Measurements from ENCODE around the gene RANBP17. TPM values are rescaled to one million over a fixed set of nuclear protein-coding genes. Genes with fewer than 3 reads are reported as not detected.

The RANBP17 gene
- total RNA-seq, 1 donor from 2014 or later: 79.9 TPM

GRCh38 chr5:170843870-170844269 lies 17.9 kb upstream of the RANBP17 start:
- Histone ChIP-seq H3K9ac (ENCODE audit: low read depth in 1 of 3, low read length in 3 of 3) (no peak overlapping the region), H3K27me3 (ENCODE audit: control insufficient read depth in 3 of 3, insufficient read depth in 3 of 3, low read length in 3 of 3) (no peaks in the 10 kb centered on the region), H3K27ac (ENCODE audit: low read depth, low read length) (no peak overlapping the region), H3K9me3 (ENCODE audit: control insufficient read depth in 3 of 3, low read length in 3 of 3) (no peaks in the 10 kb centered on the region), H3K4me1 (ENCODE audit: control insufficient read depth in 3 of 3, insufficient read depth in 3 of 3, low read length in 3 of 3) (no peaks in the 10 kb centered on the region), H3K36me3 (ENCODE audit: control insufficient read depth in 3 of 3, insufficient read depth in 3 of 3, low read length in 3 of 3) (no peaks in the 10 kb centered on the region), H3K4me3 (ENCODE audit: low read length in 3 of 3) (no peak overlapping the region)

GRCh38 chr5:170844651-170845050 lies 17.2 kb upstream of the RANBP17 start:
- Histone ChIP-seq H3K27ac (ENCODE audit: low read depth, low read length) (no peak overlapping the region), H3K27me3 (ENCODE audit: control insufficient read depth in 3 of 3, insufficient read depth in 3 of 3, low read length in 3 of 3) (no peaks in the 10 kb centered on the region), H3K4me1 (ENCODE audit: control insufficient read depth in 3 of 3, insufficient read depth in 3 of 3, low read length in 3 of 3) (no peaks in the 10 kb centered on the region)

GRCh38 chr5:170846416-170846815 lies 15.4 kb upstream of the RANBP17 start:
- no peak overlapping the region for H3K9ac ChIP-seq (ENCODE audit: low read depth in 1 of 3, low read length in 3 of 3)
- H3K4me3 ChIP-seq (ENCODE audit: low read length in 3 of 3): no peak overlapping the region
- no peaks in the 10 kb centered on the region for H3K9me3 ChIP-seq (ENCODE audit: control insufficient read depth in 3 of 3, low read length in 3 of 3)
- H3K27ac ChIP-seq (ENCODE audit: low read depth, low read length): no peak overlapping the region
- H3K36me3 ChIP-seq (ENCODE audit: control insufficient read depth in 3 of 3, insufficient read depth in 3 of 3, low read length in 3 of 3): no peaks in the 10 kb centered on the region
- H3K4me1 ChIP-seq (ENCODE audit: control insufficient read depth in 3 of 3, insufficient read depth in 3 of 3, low read length in 3 of 3): no peaks in the 10 kb centered on the region
- no peaks in the 10 kb centered on the region for H3K27me3 ChIP-seq (ENCODE audit: control insufficient read depth in 3 of 3, insufficient read depth in 3 of 3, low read length in 3 of 3)

More at GRCh38 chr5:170844651-170845050, 17.2 kb upstream of the RANBP17 start:
- Histone ChIP-seq H3K9ac (ENCODE audit: low read depth in 1 of 3, low read length in 3 of 3) (no peak overlapping the region), H3K36me3 (ENCODE audit: control insufficient read depth in 3 of 3, insufficient read depth in 3 of 3, low read length in 3 of 3) (no peaks in the 10 kb centered on the region), H3K4me3 (ENCODE audit: low read length in 3 of 3) (no peak overlapping the region), H3K9me3 (ENCODE audit: control insufficient read depth in 3 of 3, low read length in 3 of 3) (no peaks in the 10 kb centered on the region)

- Histone ChIP-seq H3K27ac (ENCODE audit: low read depth, low read length) (no peak overlapping the region), H3K9me3 (ENCODE audit: control insufficient read depth in 3 of 3, low read length in 3 of 3) (no peaks in the 10 kb centered on the region), H3K36me3 (ENCODE audit: control insufficient read depth in 3 of 3, insufficient read depth in 3 of 3, low read length in 3 of 3) (no peaks in the 10 kb centered on the region), H3K27me3 (ENCODE audit: control insufficient read depth in 3 of 3, insufficient read depth in 3 of 3, low read length in 3 of 3) (no peaks in the 10 kb centered on the region), H3K9ac (ENCODE audit: low read depth in 1 of 3, low read length in 3 of 3) (no peak overlapping the region), H3K4me3 (ENCODE audit: low read length in 3 of 3) (no peak overlapping the region), H3K4me1 (ENCODE audit: control insufficient read depth in 3 of 3, insufficient read depth in 3 of 3, low read length in 3 of 3) (no peaks in the 10 kb centered on the region)
Observed at GRCh38 chr5:170846846-170847245, 15.0 kb upstream of the RANBP17 start.

GRCh38 chr5:170848033-170848432 lies 13.8 kb upstream of the RANBP17 start:
- no peaks in the 10 kb centered on the region for H3K9me3 ChIP-seq (ENCODE audit: control insufficient read depth in 3 of 3, low read length in 3 of 3)
- H3K9ac ChIP-seq (ENCODE audit: low read depth in 1 of 3, low read length in 3 of 3): no peak overlapping the region

GRCh38 chr5:170849374-170849773 lies 12.4 kb upstream of the RANBP17 start:
- H3K36me3 ChIP-seq (ENCODE audit: control insufficient read depth in 3 of 3, insufficient read depth in 3 of 3, low read length in 3 of 3): no peaks in the 10 kb centered on the region
- H3K4me1 ChIP-seq (ENCODE audit: control insufficient read depth in 3 of 3, insufficient read depth in 3 of 3, low read length in 3 of 3): no peaks in the 10 kb centered on the region
- no peaks in the 10 kb centered on the region for H3K9me3 ChIP-seq (ENCODE audit: control insufficient read depth in 3 of 3, low read length in 3 of 3)
- no peaks in the 10 kb centered on the region for H3K27me3 ChIP-seq (ENCODE audit: control insufficient read depth in 3 of 3, insufficient read depth in 3 of 3, low read length in 3 of 3)
- no peak overlapping the region for H3K4me3 ChIP-seq (ENCODE audit: low read length in 3 of 3)
- no peak overlapping the region for H3K27ac ChIP-seq (ENCODE audit: low read depth, low read length)
- H3K9ac ChIP-seq (ENCODE audit: low read depth in 1 of 3, low read length in 3 of 3): no peak overlapping the region

More at GRCh38 chr5:170848033-170848432, 13.8 kb upstream of the RANBP17 start:
- Histone ChIP-seq H3K4me3 (ENCODE audit: low read length in 3 of 3) (no peak overlapping the region), H3K27me3 (ENCODE audit: control insufficient read depth in 3 of 3, insufficient read depth in 3 of 3, low read length in 3 of 3) (no peaks in the 10 kb centered on the region), H3K36me3 (ENCODE audit: control insufficient read depth in 3 of 3, insufficient read depth in 3 of 3, low read length in 3 of 3) (no peaks in the 10 kb centered on the region), H3K27ac (ENCODE audit: low read depth, low read length) (no peak overlapping the region), H3K4me1 (ENCODE audit: control insufficient read depth in 3 of 3, insufficient read depth in 3 of 3, low read length in 3 of 3) (no peaks in the 10 kb centered on the region)

GRCh38 chr5:170854566-170854965 lies 7.3 kb upstream of the RANBP17 start:
- no peak overlapping the region for H3K4me3 ChIP-seq (ENCODE audit: low read length in 3 of 3)
- H3K36me3 ChIP-seq (ENCODE audit: control insufficient read depth in 3 of 3, insufficient read depth in 3 of 3, low read length in 3 of 3): no peaks in the 10 kb centered on the region
- no peaks in the 10 kb centered on the region for H3K27me3 ChIP-seq (ENCODE audit: control insufficient read depth in 3 of 3, insufficient read depth in 3 of 3, low read length in 3 of 3)
- no peak overlapping the region for H3K27ac ChIP-seq (ENCODE audit: low read depth, low read length)
- no peaks in the 10 kb centered on the region for H3K9me3 ChIP-seq (ENCODE audit: control insufficient read depth in 3 of 3, low read length in 3 of 3)
- H3K9ac ChIP-seq (ENCODE audit: low read depth in 1 of 3, low read length in 3 of 3): no peak overlapping the region
- H3K4me1 ChIP-seq (ENCODE audit: control insufficient read depth in 3 of 3, insufficient read depth in 3 of 3, low read length in 3 of 3): no peaks in the 10 kb centered on the region

GRCh38 chr5:170857066-170857465 lies 4.8 kb upstream of the RANBP17 start:
- H3K27me3 ChIP-seq (ENCODE audit: control insufficient read depth in 3 of 3, insufficient read depth in 3 of 3, low read length in 3 of 3): no peaks in the 10 kb centered on the region
- H3K9me3 ChIP-seq (ENCODE audit: control insufficient read depth in 3 of 3, low read length in 3 of 3): peaks cover 0 to 5% (median 2%) of the 10 kb centered on the region in 3 donors
- H3K4me3 ChIP-seq (ENCODE audit: low read length in 3 of 3): no peak overlapping the region
- H3K4me1 ChIP-seq (ENCODE audit: control insufficient read depth in 3 of 3, insufficient read depth in 3 of 3, low read length in 3 of 3): no peaks in the 10 kb centered on the region
- no peak overlapping the region for H3K9ac ChIP-seq (ENCODE audit: low read depth in 1 of 3, low read length in 3 of 3)
- H3K27ac ChIP-seq (ENCODE audit: low read depth, low read length): no peak overlapping the region
- H3K36me3 ChIP-seq (ENCODE audit: control insufficient read depth in 3 of 3, insufficient read depth in 3 of 3, low read length in 3 of 3): no peaks in the 10 kb centered on the region

- Histone ChIP-seq H3K27ac (ENCODE audit: low read depth, low read length) (no peak overlapping the region), H3K4me1 (ENCODE audit: control insufficient read depth in 3 of 3, insufficient read depth in 3 of 3, low read length in 3 of 3) (no peaks in the 10 kb centered on the region), H3K9me3 (ENCODE audit: control insufficient read depth in 3 of 3, low read length in 3 of 3) (peaks cover 0 to 5% (median 2%) of the 10 kb centered on the region in 3 donors), H3K36me3 (ENCODE audit: control insufficient read depth in 3 of 3, insufficient read depth in 3 of 3, low read length in 3 of 3) (no peaks in the 10 kb centered on the region), H3K9ac (ENCODE audit: low read depth in 1 of 3, low read length in 3 of 3) (no peak overlapping the region), H3K27me3 (ENCODE audit: control insufficient read depth in 3 of 3, insufficient read depth in 3 of 3, low read length in 3 of 3) (peaks cover 0 to 4% (median 3%) of the 10 kb centered on the region in 3 donors), H3K4me3 (ENCODE audit: low read length in 3 of 3) (no peak overlapping the region)
Observed at GRCh38 chr5:170860415-170860814, 1.4 kb upstream of the RANBP17 start.

- Histone ChIP-seq H3K4me1 (ENCODE audit: control insufficient read depth in 3 of 3, insufficient read depth in 3 of 3, low read length in 3 of 3) (no peaks in the 10 kb centered on the region), H3K36me3 (ENCODE audit: control insufficient read depth in 3 of 3, insufficient read depth in 3 of 3, low read length in 3 of 3) (no peaks in the 10 kb centered on the region), H3K27ac (ENCODE audit: low read depth, low read length) (no peak overlapping the region), H3K27me3 (ENCODE audit: control insufficient read depth in 3 of 3, insufficient read depth in 3 of 3, low read length in 3 of 3) (peaks cover 0 to 4% (median 3%) of the 10 kb centered on the region in 3 donors), H3K9me3 (ENCODE audit: control insufficient read depth in 3 of 3, low read length in 3 of 3) (peaks cover 0 to 5% (median 2%) of the 10 kb centered on the region in 3 donors), H3K9ac (ENCODE audit: low read depth in 1 of 3, low read length in 3 of 3) (no peak overlapping the region), H3K4me3 (ENCODE audit: low read length in 3 of 3) (no peak overlapping the region)
Observed at GRCh38 chr5:170860818-170861666, 776 bp upstream of the RANBP17 start.

Measured in skeletal muscle tissue (tissue), 4 donors.